PC-9 (cell line): Measurements from ENCODE around the gene KCTD21. TPM values are rescaled to one million over a fixed set of nuclear protein-coding genes. Genes with fewer than 3 reads are reported as not detected.

Experiments used
- BruUV-seq: library from RNA; stranded (reverse); fragments of 400-500 nt; replicated peaks from 2 replicates; lab custom pipeline; 2021; lab: Mats Ljungman, UMichigan
- CTCF ChIA-PET: fragments of 300-600 bp; sonication (Branson Sonifier 250); formaldehyde crosslinking; loops from one replicate; lab custom pipeline; 2022; ENCODE audit warnings: antibody characterized with exemption; lab: Charles Lee
- POLR2A ChIA-PET: fragments of 300-600 bp; sonication (Branson Sonifier 250); formaldehyde crosslinking; loops from one replicate; lab custom pipeline; 2022; ENCODE audit warnings: antibody characterized with exemption; ENCODE audit not compliant: unreplicated experiment; lab: Charles Lee
- DNase-seq, 2 experiments: peaks; one replicate each; pipeline versions ENCODE4 v3.0.0 to v3.0.0-alpha.2; 2015 to 2022; ENCODE audit warnings: mixed read lengths in 1 of 2
- H2AFZ ChIP-seq: fragments of 200-600 bp; sonication (generic); 2 replicates; pipeline ENCODE4 v1.8.1; 2017; ENCODE audit warnings: antibody characterized with exemption
- H3F3A ChIP-seq: fragments of 200-600 bp; sonication (generic); 2 replicates; pipeline ENCODE4 v1.8.1; 2017; ENCODE audit warnings: antibody characterized with exemption, mild to moderate bottlenecking, low read depth; ENCODE audit not compliant: insufficient read depth
- H3K27ac ChIP-seq: fragments of 200-600 bp; sonication (generic); 2 replicates; pipeline ENCODE4 v1.6.1; 2016; ENCODE audit warnings: mixed run types
- H3K27me3 ChIP-seq: fragments of 200-600 bp; sonication (generic); 2 replicates; pipeline ENCODE4 v1.6.1; 2016; ENCODE audit warnings: low read depth, mixed run types; ENCODE audit not compliant: insufficient read depth
- H3K36me3 ChIP-seq: fragments of 200-600 bp; sonication (generic); 2 replicates; pipeline ENCODE4 v1.6.1; 2016; ENCODE audit warnings: low read depth, mixed run types
- H3K4me1 ChIP-seq: fragments of 200-600 bp; sonication (generic); replicated peaks from 2 replicates; pipeline ENCODE4 v1.6.1; 2016; ENCODE audit warnings: mixed run types; ENCODE audit not compliant: insufficient read depth
- H3K4me2 ChIP-seq: fragments of 200-600 bp; sonication (generic); 2 replicates; pipeline ENCODE4 v1.6.1; 2017; ENCODE audit warnings: mixed run types
- H3K4me3 ChIP-seq: fragments of 200-600 bp; sonication (generic); 2 replicates; pipeline ENCODE4 v1.6.1; 2016; ENCODE audit warnings: mixed run types
- H3K79me2 ChIP-seq: fragments of 200-600 bp; sonication (generic); 2 replicates; pipeline ENCODE4 v1.6.1; 2017; ENCODE audit warnings: low read depth, mixed run types
- H3K9me2 ChIP-seq: fragments of 200-600 bp; sonication (generic); 2 replicates; pipeline ENCODE4 v1.8.1; 2017; ENCODE audit warnings: mild to moderate bottlenecking; ENCODE audit not compliant: insufficient read depth
- H3K9me3 ChIP-seq: fragments of 200-600 bp; sonication (generic); 2 replicates; pipeline ENCODE4 v1.8.1; 2016; ENCODE audit warnings: low read depth; ENCODE audit not compliant: insufficient read depth
- H4K20me1 ChIP-seq: fragments of 200-600 bp; sonication (generic); 2 replicates; pipeline ENCODE4 v1.8.1; 2017; ENCODE audit not compliant: insufficient read depth
- CTCF ChIP-seq: fragments of 200-600 bp; sonication (generic); conservative IDR thresholded peaks from 2 replicates; pipeline ENCODE4 v1.6.1; 2017; ENCODE audit warnings: mixed run types, antibody characterized with exemption, mild to moderate bottlenecking, moderate library complexity
- EZH2 ChIP-seq: fragments of 200-600 bp; sonication (generic); IDR thresholded peaks from 2 replicates; pipeline ENCODE4 v1.8.0; 2017; ENCODE audit warnings: antibody characterized with exemption, low read depth
- intact Hi-C: fragments of 100-400 bp; cut with micrococcal nuclease; formaldehyde crosslinking; loops from one replicate; pipeline ENCODE4 v1.10.0; 2022; ENCODE audit not compliant: unreplicated experiment
- total RNA-seq: library from RNA; stranded (reverse); gene quantifications from 2 replicates; pipeline ENCODE4 v1.2.3, GENCODE V29; 2021

The KCTD21 gene
- total RNA-seq, 1 experiment from 2014 or later: 16.5 TPM

- TF ChIP-seq EZH2 (no peak), CTCF (no peak)
- CTCF ChIA-PET: no interaction called here
Measured at GRCh38 chr11:78199653-78200015, 11.2 kb upstream of the KCTD21 start.

GRCh38 chr11:78199015-78199652 is 10.7 kb upstream of the KCTD21 start:
- BruUV-seq: no TSS peak
- CTCF ChIA-PET: no interaction called here
- no peak overlapping the region for H3K4me2 ChIP-seq

More at GRCh38 chr11:78199653-78200015, 11.2 kb upstream of the KCTD21 start:
- Histone ChIP-seq H3F3A (no peaks in the 10 kb centered on the region), H2AFZ (no peak overlapping the region), H3K4me1 (no peaks in the 10 kb centered on the region; the same call in 1 of the 2 replicates), H3K4me3 (no peak overlapping the region), H3K9me3 (no peaks in the 10 kb centered on the region), H3K9me2 (no peaks in the 10 kb centered on the region), H3K27me3 (no peaks in the 10 kb centered on the region), H3K36me3 (no peaks in the 10 kb centered on the region), H3K4me2 (no peak overlapping the region), H4K20me1 (no peaks in the 10 kb centered on the region; the same call in 1 of the 2 replicates), H3K27ac (no peak overlapping the region), H3K79me2 (no peaks in the 10 kb centered on the region)
- intact Hi-C loops: no loop called here
- POLR2A ChIA-PET: no interaction called here
- no TSS peak for BruUV-seq
- DNase-seq: no peak

GRCh38 chr11:78197816-78198215 is 9.4 kb upstream of the KCTD21 start:
- no peak for DNase-seq
- H4K20me1 ChIP-seq: no peaks in the 10 kb centered on the region; the same call in 1 of the 2 replicates
- H3K9me3 ChIP-seq: no peaks in the 10 kb centered on the region
- H2AFZ ChIP-seq: no peak overlapping the region
- POLR2A ChIA-PET: interaction anchor here (0.6 kb wide), 1 partner anchor 26 kb away, joined by 5 read pairs; no protein-coding TSS in a partner anchor
- H3K27ac ChIP-seq: no peak overlapping the region
- H3K9me2 ChIP-seq: no peaks in the 10 kb centered on the region
- no peak for TF ChIP-seq CTCF
- TF ChIP-seq EZH2: no peak
- H3K4me2 ChIP-seq: no peak overlapping the region
- intact Hi-C loops: no loop called here
- CTCF ChIA-PET: no interaction called here
- H3K79me2 ChIP-seq: no peaks in the 10 kb centered on the region
- H3K27me3 ChIP-seq: no peaks in the 10 kb centered on the region
- no peaks in the 10 kb centered on the region; the same call in 1 of the 2 replicates for H3K4me1 ChIP-seq
- peaks cover 5% of the 10 kb centered on the region; the same call in 1 of the 2 replicates for H3F3A ChIP-seq
- BruUV-seq: no TSS peak
- no peaks in the 10 kb centered on the region for H3K36me3 ChIP-seq
- no peak overlapping the region for H3K4me3 ChIP-seq

More at GRCh38 chr11:78199015-78199652, 10.7 kb upstream of the KCTD21 start:
- Histone ChIP-seq H3K9me3 (no peaks in the 10 kb centered on the region), H3K79me2 (no peaks in the 10 kb centered on the region), H3K4me3 (no peak overlapping the region), H4K20me1 (no peaks in the 10 kb centered on the region; the same call in 1 of the 2 replicates), H3K9me2 (no peaks in the 10 kb centered on the region), H3K36me3 (no peaks in the 10 kb centered on the region), H3F3A (peaks cover 2% of the 10 kb centered on the region; the same call in 1 of the 2 replicates), H3K27ac (no peak overlapping the region), H3K27me3 (no peaks in the 10 kb centered on the region), H3K4me1 (no peaks in the 10 kb centered on the region; the same call in 1 of the 2 replicates), H2AFZ (no peak overlapping the region)
- POLR2A ChIA-PET: no interaction called here
- DNase-seq: no peak
- TF ChIP-seq CTCF (no peak), EZH2 (no peak)
- intact Hi-C loops: no loop called here
